Thyroid gland (tissue), 4 donors: Measurements from ENCODE around the gene BARHL2. TPM values are rescaled to one million over a fixed set of nuclear protein-coding genes. Genes with fewer than 3 reads are reported as not detected.

Experiments used
- DNase-seq, 2 donors: peaks; one replicate each; pipeline ENCODE4 v3.0.0-alpha.2; 2019
- H3K27ac ChIP-seq, 3 donors: fragments of 200-600 bp; sonication (generic); 1 replicate in 2 of 3; 2 replicates in 1 of 3; pipeline ENCODE4 v1.5.1; 2016 to 2019; ENCODE audit warnings: mild to moderate bottlenecking in 1 of 3, moderate library complexity in 1 of 3
- H3K27me3 ChIP-seq: fragments of 200-600 bp; sonication (generic); one replicate; pipeline ENCODE4 v1.5.1; 2019
- H3K36me3 ChIP-seq, 2 donors: fragments of 200-600 bp; sonication (generic); one replicate each; pipeline ENCODE4 v1.5.1; 2016 to 2019
- H3K4me1 ChIP-seq, 2 donors: fragments of 200-600 bp; sonication (generic); one replicate each; pipeline ENCODE4 v1.5.1; 2017 to 2019
- H3K4me3 ChIP-seq, 3 donors: fragments of 200-600 bp; sonication (generic); replicated peaks in 1 of 3; 1 replicate in 2 of 3; 2 replicates in 1 of 3; pipeline ENCODE4 v1.5.1; 2016; ENCODE audit warnings: mild to moderate bottlenecking in 1 of 3
- H3K9me3 ChIP-seq: fragments of 200-600 bp; sonication (generic); one replicate; pipeline ENCODE4 v1.5.1; 2017
- CTCF ChIP-seq, 6 experiments: fragments of 200-600 bp in 3 of 6; fragments of 450-650 bp in 3 of 6; sonication (generic) in 3 of 6; IDR thresholded peaks; one replicate each; pipeline ENCODE4 v1.5.1; 2016 to 2019; ENCODE audit warnings: antibody characterized with exemption in 6 of 6, mild to moderate bottlenecking in 2 of 6, inconsistent platforms in 1 of 6, moderate library complexity in 1 of 6
- POLR2A ChIP-seq, 2 donors: fragments of 450-650 bp; IDR thresholded peaks; one replicate each; pipeline ENCODE4 v1.6.1; 2017; ENCODE audit warnings: antibody characterized with exemption in 2 of 2, mild to moderate bottlenecking in 2 of 2, moderate library complexity in 1 of 2
- WGBS, 2 donors: methylation state at CpG; one replicate each; pipeline ENCODE4 v1.1.5; 2017; 5-methylcytosine and 5-hydroxymethylcytosine counted together
- intact Hi-C: fragments of 100-400 bp; cut with DNase I; formaldehyde crosslinking; loops from one replicate; pipeline ENCODE4 v1.15.1; 2023
- total RNA-seq, 4 donors: library from RNA; depleted of rRNA; stranded (reverse); fragments of >200 nt; gene quantifications; one replicate each; pipeline ENCODE4 v1.2.3, GENCODE V29; 2016

BARHL2 gene
- total RNA-seq, 4 donors from 2014 or later = not detected

- DNase-seq = peak; percentile 36 to 72
- Histone ChIP-seq H3K4me1 (peaks cover 35 to 58% of the 10 kb centered on the region in 2 donors), H3K27me3 (peaks cover 62% of the 10 kb centered on the region), H3K9me3 (no peaks in the 10 kb centered on the region), H3K4me3 (no peak overlapping the region), H3K36me3 (no peaks in the 10 kb centered on the region), H3K27ac (no peak overlapping the region)
- 6 to 9% methylated on average over 15 of the region's 15 CpGs for WGBS, 2 donors
- no peak for TF ChIP-seq POLR2A (IDR thresholded peaks at IDR 0.05)
- TF ChIP-seq CTCF (IDR thresholded peaks at IDR 0.05) = peak; percentile 20 to 77 (median 46)
- intact Hi-C loops = loop anchor here (10.0 kb wide), 1 partner anchor 443 kb away; no protein-coding TSS in a partner anchor
These were observed 4.4 kb upstream of the BARHL2 start for GRCh38 chr1:90721210-90722194.

GRCh38 chr1:90720145-90720636 lies 3.1 kb upstream of the BARHL2 start:
- no peak overlapping the region for H3K4me3 ChIP-seq
- peaks cover 22 to 47% of the 10 kb centered on the region in 2 donors for H3K4me1 ChIP-seq
- no peaks in the 10 kb centered on the region for H3K36me3 ChIP-seq
- no peaks in the 10 kb centered on the region for H3K9me3 ChIP-seq
- TF ChIP-seq POLR2A (IDR thresholded peaks at IDR 0.05) (no peak), CTCF (IDR thresholded peaks at IDR 0.05) (no peak)
- intact Hi-C loops = loop anchor here (10.0 kb wide), 1 partner anchor 445 kb away; no protein-coding TSS in a partner anchor
- no peak for DNase-seq
- no peak overlapping the region for H3K27ac ChIP-seq
- WGBS, 2 donors = 20 to 22% methylated on average over 14 of the region's 14 CpGs
- peaks cover 62% of the 10 kb centered on the region for H3K27me3 ChIP-seq

- DNase-seq = no peak
- Histone ChIP-seq H3K36me3 (no peaks in the 10 kb centered on the region), H3K27ac (no peak overlapping the region), H3K9me3 (no peaks in the 10 kb centered on the region), H3K27me3 (peaks cover 61% of the 10 kb centered on the region), H3K4me1 (peaks cover 17 to 40% of the 10 kb centered on the region in 2 donors), H3K4me3 (no peak overlapping the region)
- TF ChIP-seq CTCF (IDR thresholded peaks at IDR 0.05) = no peak
- TF ChIP-seq POLR2A (IDR thresholded peaks at IDR 0.05) = no peak
- intact Hi-C loops = loop anchor here (10.0 kb wide), 1 partner anchor 445 kb away; no protein-coding TSS in a partner anchor
- WGBS, 2 donors = 10 to 14% methylated on average over 28 to 46 of the region's 55 CpGs
These were observed 2.4 kb upstream of the BARHL2 start for GRCh38 chr1:90719330-90720144.

- intact Hi-C loops = no loop called here
- no peaks in the 10 kb centered on the region for H3K9me3 ChIP-seq
- peak overlapping the region in 1 of 3 donors; percentile 28 for H3K4me3 ChIP-seq
- no peak overlapping the region for H3K27ac ChIP-seq
- TF ChIP-seq CTCF (IDR thresholded peaks at IDR 0.05) (no peak), POLR2A (IDR thresholded peaks at IDR 0.05) (no peak)
- 4% methylated on average over 39 to 49 of the region's 66 CpGs for WGBS, 2 donors
- H3K36me3 ChIP-seq = no peaks in the 10 kb centered on the region
- H3K4me1 ChIP-seq = peaks cover 14 to 32% of the 10 kb centered on the region in 2 donors
- peaks cover 61% of the 10 kb centered on the region for H3K27me3 ChIP-seq
- no peak for DNase-seq
These were observed 1.6 kb upstream of the BARHL2 start for GRCh38 chr1:90718411-90719329.
